Neural cell (in vitro differentiated cells): ENCODE results near the gene MICU1.

Experiments
- CTCF ChIP-seq: fragments of 450-650 bp; IDR thresholded peaks from 2 replicates; pipeline ENCODE4 v1.5.1; 2014; ENCODE audit warnings: antibody characterized with exemption, mild to moderate bottlenecking, moderate library complexity; ENCODE audit not compliant: poor library complexity, severe bottlenecking
- SMC3 ChIP-seq: fragments of 450-650 bp; conservative IDR thresholded peaks from 2 replicates; pipeline ENCODE4 v1.6.1; 2014; ENCODE audit warnings: antibody characterized with exemption, mild to moderate bottlenecking, moderate library complexity; ENCODE audit not compliant: poor library complexity

DNA sequence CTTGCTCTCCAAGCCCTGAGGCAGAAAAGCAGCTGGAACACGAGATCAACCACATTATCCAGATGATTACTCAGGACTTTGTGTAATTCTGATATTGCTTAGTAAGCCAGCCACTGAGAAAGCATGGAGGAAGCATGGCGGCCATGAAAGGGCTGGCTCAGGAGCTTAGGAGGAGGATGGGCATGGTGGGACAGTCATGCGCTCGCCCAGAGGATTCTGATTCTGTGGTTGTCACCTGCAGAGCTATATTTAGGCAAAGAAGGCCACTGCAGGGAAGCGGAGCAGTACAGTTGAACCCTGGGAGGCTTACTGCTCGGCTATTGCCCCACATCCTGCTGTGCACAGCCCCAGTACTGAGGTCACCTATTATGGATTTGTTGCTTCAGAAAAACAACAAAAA lies 142.4 kb downstream of the MICU1 start:
- TF ChIP-seq CTCF (no peak), SMC3 (no peak)
